Calu3 (cell line): ENCODE measurements around the gene ENPP3. TPM values are rescaled to one million over a fixed set of nuclear protein-coding genes. Genes with fewer than 3 reads are reported as not detected.

Experiments
- BruUV-seq: library from RNA; stranded (reverse); fragments of 400-500 nt; replicated peaks from 2 replicates; lab custom pipeline; 2021; lab: Mats Ljungman, UMichigan
- CTCF ChIA-PET: fragments of 300-600 bp; sonication (Branson Sonifier 250); formaldehyde crosslinking; loops from one replicate; lab custom pipeline; 2022; ENCODE audit warnings: antibody characterized with exemption; lab: Charles Lee
- DNase-seq: peaks from one replicate; pipeline ENCODE4 v3.0.0; 2022
- H3K27ac Mint-ChIP-seq: one replicate; pipeline ENCODE4 v1.8.0; 2022; ENCODE audit warnings: mixed read lengths; ENCODE audit not compliant: unreplicated experiment
- H3K27me3 Mint-ChIP-seq: one replicate; pipeline ENCODE4 v1.8.0; 2022; ENCODE audit warnings: mixed read lengths; ENCODE audit not compliant: unreplicated experiment
- H3K36me3 Mint-ChIP-seq: one replicate; pipeline ENCODE4 v1.8.0; 2022; ENCODE audit warnings: mild to moderate bottlenecking, moderate library complexity, mixed read lengths; ENCODE audit not compliant: insufficient read depth, unreplicated experiment
- H3K4me1 Mint-ChIP-seq: one replicate; pipeline ENCODE4 v1.8.0; 2022; ENCODE audit warnings: mild to moderate bottlenecking, low read depth, mixed read lengths; ENCODE audit not compliant: unreplicated experiment
- H3K4me3 Mint-ChIP-seq: one replicate; pipeline ENCODE4 v1.8.0; 2022; ENCODE audit warnings: mild to moderate bottlenecking, low read depth, moderate library complexity, mixed read lengths; ENCODE audit not compliant: unreplicated experiment
- H3K9me3 Mint-ChIP-seq: one replicate; pipeline ENCODE4 v1.8.0; 2022; ENCODE audit warnings: low read depth, mixed read lengths; ENCODE audit not compliant: unreplicated experiment
- CTCF ChIP-seq: fragments of 200-600 bp; IDR thresholded peaks from one replicate; pipeline ENCODE4 v1.8.0; 2022; ENCODE audit warnings: antibody characterized with exemption; ENCODE audit not compliant: unreplicated experiment
- intact Hi-C: fragments of 100-400 bp; cut with micrococcal nuclease; formaldehyde crosslinking; loops from one replicate; pipeline ENCODE4 v1.10.0; 2022; ENCODE audit not compliant: unreplicated experiment
- total RNA-seq: library from RNA; stranded (reverse); gene quantifications from 2 replicates; pipeline ENCODE4 v1.2.3, GENCODE V29; 2022

The ENPP3 gene
- total RNA-seq, 1 experiment from 2014 or later, result not detected

DNA sequence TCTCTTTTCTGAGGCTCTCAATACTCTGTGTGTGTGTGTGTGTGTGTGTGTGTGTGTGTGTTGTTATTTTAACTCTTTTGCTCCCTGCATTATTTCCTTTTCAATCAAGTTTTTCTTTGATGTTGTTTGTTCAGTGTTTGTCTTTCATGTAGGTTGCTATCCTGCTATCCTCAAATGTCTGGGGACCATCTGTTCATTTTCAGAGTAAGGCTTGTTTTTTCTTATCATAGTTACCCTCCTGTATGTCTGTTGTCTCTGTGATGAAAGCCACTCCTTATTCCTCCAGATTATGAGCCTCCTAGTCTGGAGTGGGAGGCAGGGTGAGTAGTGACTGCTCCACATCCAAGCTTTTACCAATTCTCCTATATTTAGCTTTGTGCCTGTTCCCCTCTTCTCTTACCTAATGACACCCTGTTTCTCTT is 9.2 kb downstream of the ENPP3 start:
- TF ChIP-seq CTCF, result no peak
- no peak overlapping the region for H3K4me3 Mint-ChIP-seq
- H3K27ac Mint-ChIP-seq, result no peak overlapping the region
- CTCF ChIA-PET, result interaction anchor here (0.7 kb wide), 1 partner anchor 458 kb away, joined by 4 read pairs; no protein-coding TSS in a partner anchor
- H3K27me3 Mint-ChIP-seq, result no peaks in the 10 kb centered on the region
- H3K36me3 Mint-ChIP-seq, result no peaks in the 10 kb centered on the region
- no TSS peak for BruUV-seq
- intact Hi-C loops, result no loop called here
- DNase-seq, result no peak
- H3K9me3 Mint-ChIP-seq, result no peaks in the 10 kb centered on the region
- H3K4me1 Mint-ChIP-seq, result peaks cover under 1% of the 10 kb centered on the region

DNA sequence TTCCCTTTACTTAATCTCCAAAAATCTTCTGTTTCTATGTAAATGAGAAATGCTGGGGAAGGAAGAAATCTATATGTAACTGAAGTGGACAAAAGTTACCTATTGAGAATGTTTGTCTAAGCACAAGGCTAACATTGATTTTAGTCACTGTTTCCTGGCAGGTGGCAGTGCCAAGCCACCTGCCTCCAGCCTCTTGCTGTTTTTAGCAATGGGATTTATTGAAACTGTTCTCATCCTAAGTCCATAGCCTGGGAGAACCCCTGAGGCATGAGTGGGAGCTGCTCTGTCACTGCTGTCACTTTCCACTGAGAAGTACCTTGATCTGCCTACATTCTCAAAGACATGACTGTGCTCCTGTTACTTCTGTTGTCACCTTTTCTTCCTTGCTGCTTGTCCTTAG is 14.7 kb downstream of the ENPP3 start:
- peak; percentile 27 for DNase-seq
- no peak overlapping the region for H3K27ac Mint-ChIP-seq
- intact Hi-C loops, result no loop called here
- no peaks in the 10 kb centered on the region for H3K9me3 Mint-ChIP-seq
- no TSS peak for BruUV-seq
- TF ChIP-seq CTCF, result no peak
- peaks cover 17% of the 10 kb centered on the region for H3K4me1 Mint-ChIP-seq
- H3K36me3 Mint-ChIP-seq, result no peaks in the 10 kb centered on the region
- CTCF ChIA-PET, result interaction anchor here (0.8 to 1.2 kb wide), 2 partner anchors 24 to 132 kb away, joined by 3 to 5 read pairs; no protein-coding TSS in a partner anchor
- H3K4me3 Mint-ChIP-seq, result no peak overlapping the region
- no peaks in the 10 kb centered on the region for H3K27me3 Mint-ChIP-seq

GRCh38 chr6:131652472-131652871 is 15.4 kb downstream of the ENPP3 start:
- H3K4me3 Mint-ChIP-seq, result no peak overlapping the region
- peaks cover 17% of the 10 kb centered on the region for H3K4me1 Mint-ChIP-seq
- no peaks in the 10 kb centered on the region for H3K9me3 Mint-ChIP-seq
- H3K27ac Mint-ChIP-seq, result no peak overlapping the region
- no peaks in the 10 kb centered on the region for H3K27me3 Mint-ChIP-seq
- CTCF ChIA-PET, result interaction anchor here (0.8 to 1.2 kb wide), 2 partner anchors 24 to 133 kb away, joined by 3 to 5 read pairs; no protein-coding TSS in a partner anchor
- H3K36me3 Mint-ChIP-seq, result no peaks in the 10 kb centered on the region
- intact Hi-C loops, result no loop called here
- peak; percentile 33 for DNase-seq
- TF ChIP-seq CTCF, result no peak
- BruUV-seq, result no TSS peak

- peak; percentile 20 for DNase-seq
- H3K9me3 Mint-ChIP-seq, result no peaks in the 10 kb centered on the region
Measured at GRCh38 chr6:131654326-131654725, 17.2 kb downstream of the ENPP3 start.

More at GRCh38 chr6:131654326-131654725, 17.2 kb downstream of the ENPP3 start:
- intact Hi-C loops, result no loop called here
- H3K4me1 Mint-ChIP-seq, result peaks cover 17% of the 10 kb centered on the region
- no peaks in the 10 kb centered on the region for H3K36me3 Mint-ChIP-seq
- no peak for TF ChIP-seq CTCF
- H3K27me3 Mint-ChIP-seq, result no peaks in the 10 kb centered on the region
- no peak overlapping the region for H3K4me3 Mint-ChIP-seq
- no TSS peak for BruUV-seq
- CTCF ChIA-PET, result no interaction called here
- H3K27ac Mint-ChIP-seq, result no peak overlapping the region
